MM.1S (cell line): Measurements from ENCODE around the gene CASP9.

Experiments
- DNase-seq: peaks from one replicate; pipeline ENCODE4 v3.0.0-alpha.2; 2015
- H2AFZ ChIP-seq: fragments of 300-600 bp; sonication (generic); 2 replicates; pipeline ENCODE4 v1.6.0; 2016; ENCODE audit warnings: antibody characterized with exemption, low read length
- H3F3A ChIP-seq: fragments of 300-600 bp; sonication (generic); 2 replicates; pipeline ENCODE4 v1.6.1; 2016; ENCODE audit warnings: mild to moderate bottlenecking, antibody characterized with exemption, low read length, moderate library complexity, mixed read lengths; ENCODE audit not compliant: insufficient read depth
- H3K27ac ChIP-seq: fragments of 300-600 bp; sonication (generic); 2 replicates; pipeline ENCODE4 v1.5.1; 2016; ENCODE audit warnings: mild to moderate bottlenecking, low read length
- H3K27me3 ChIP-seq: fragments of 300-600 bp; sonication (generic); replicated peaks from 2 replicates; pipeline ENCODE4 v1.6.0; 2016; ENCODE audit warnings: low read length; ENCODE audit not compliant: insufficient read depth
- H3K36me3 ChIP-seq: fragments of 300-600 bp; sonication (generic); replicated peaks from 2 replicates; pipeline ENCODE4 v1.6.1; 2016; ENCODE audit warnings: mild to moderate bottlenecking, low read length, mixed read lengths; ENCODE audit not compliant: insufficient read depth
- H3K4me1 ChIP-seq: fragments of 300-600 bp; sonication (generic); 2 replicates; pipeline ENCODE4 v1.6.1; 2016; ENCODE audit warnings: low read length, mixed read lengths
- H3K4me2 ChIP-seq: fragments of 300-600 bp; sonication (generic); 2 replicates; pipeline ENCODE4 v1.6.0; 2016; ENCODE audit warnings: low read depth, low read length
- H3K4me3 ChIP-seq: fragments of 300-600 bp; sonication (generic); 2 replicates; pipeline ENCODE4 v1.5.1; 2016; ENCODE audit warnings: low read length, mixed read lengths
- H3K79me2 ChIP-seq: fragments of 300-600 bp; sonication (generic); 2 replicates; pipeline ENCODE4 v1.6.1; 2016; ENCODE audit warnings: mixed run types, low read length, mixed read lengths
- H3K9ac ChIP-seq: fragments of 300-600 bp; sonication (generic); 2 replicates; pipeline ENCODE4 v1.6.1; 2016; ENCODE audit warnings: low read length, mixed read lengths
- H3K9me2 ChIP-seq: fragments of 300-600 bp; sonication (generic); replicated peaks from 2 replicates; pipeline ENCODE4 v1.6.1; 2016; ENCODE audit warnings: mild to moderate bottlenecking, low read length, mixed read lengths; ENCODE audit not compliant: insufficient read depth
- H3K9me3 ChIP-seq: fragments of 300-600 bp; sonication (generic); replicated peaks from 2 replicates; pipeline ENCODE4 v1.6.1; 2016; ENCODE audit warnings: mild to moderate bottlenecking, low read length, mixed read lengths; ENCODE audit not compliant: insufficient read depth
- H4K20me1 ChIP-seq: fragments of 300-600 bp; sonication (generic); 2 replicates; pipeline ENCODE4 v1.6.1; 2016; ENCODE audit warnings: mild to moderate bottlenecking, low read length, moderate library complexity, mixed read lengths; ENCODE audit not compliant: insufficient read depth
- CTCF ChIP-seq: fragments of 300-600 bp; sonication (generic); IDR thresholded peaks from 2 replicates; pipeline ENCODE4 v1.5.1; 2016; ENCODE audit warnings: antibody characterized with exemption, low read length, mixed read lengths
- EZH2 ChIP-seq: fragments of 300-600 bp; sonication (generic); optimal IDR thresholded peaks from 2 replicates; pipeline ENCODE3; 2017; ENCODE audit warnings: low read depth, mild to moderate bottlenecking, antibody characterized with exemption, low read length, mixed read lengths
- EZH2phosphoT487 ChIP-seq: fragments of 300-600 bp; sonication (generic); IDR thresholded peaks from 2 replicates; pipeline ENCODE4 v1.6.1; 2018; ENCODE audit warnings: antibody characterized with exemption, low read length

Gene CASP9

GRCh38 chr1:15570861-15571260 is 46.8 kb upstream of the CASP9 start:
- Histone ChIP-seq H3F3A (peaks cover 29% of the 10 kb centered on the region), H4K20me1 (no peaks in the 10 kb centered on the region), H3K9ac (peak overlapping the region; percentile 68), H3K9me2 (no peaks in the 10 kb centered on the region), H3K36me3 (0 out of 2 replicates have a peak, but pooled peaks cover 7% of the 10 kb centered on the region), H3K79me2 (no peaks in the 10 kb centered on the region), H2AFZ (no peak overlapping the region), H3K4me1 (peaks cover 14% of the 10 kb centered on the region), H3K4me2 (peak overlapping the region; percentile 74; the same call in 1 of the 2 replicates), H3K27me3 (no peaks in the 10 kb centered on the region), H3K9me3 (no peaks in the 10 kb centered on the region), H3K27ac (peak overlapping the region; percentile 97), H3K4me3 (no peak overlapping the region)
- TF ChIP-seq CTCF (no peak), EZH2 (no peak), EZH2phosphoT487 (no peak)
- DNase-seq: no peak

- DNase-seq: no peak
- Histone ChIP-seq H4K20me1 (no peaks in the 10 kb centered on the region), H2AFZ (no peak overlapping the region), H3K9me3 (no peaks in the 10 kb centered on the region), H3K36me3 (0 out of 2 replicates have a peak, but pooled peaks cover 7% of the 10 kb centered on the region), H3K4me1 (peaks cover 14% of the 10 kb centered on the region), H3K4me3 (no peak overlapping the region), H3F3A (peaks cover 28% of the 10 kb centered on the region), H3K27me3 (no peaks in the 10 kb centered on the region), H3K27ac (no peak overlapping the region), H3K4me2 (no peak overlapping the region), H3K79me2 (no peaks in the 10 kb centered on the region), H3K9ac (no peak overlapping the region), H3K9me2 (no peaks in the 10 kb centered on the region)
- no peak for TF ChIP-seq EZH2phosphoT487
- TF ChIP-seq EZH2: no peak
Measured at GRCh38 chr1:15568387-15569073, 44.5 kb upstream of the CASP9 start.

- Histone ChIP-seq H3K36me3 (no peaks in the 10 kb centered on the region), H4K20me1 (no peaks in the 10 kb centered on the region), H3K4me3 (no peak overlapping the region), H3K79me2 (no peaks in the 10 kb centered on the region), H3K4me2 (no peak overlapping the region), H3K9me2 (no peaks in the 10 kb centered on the region), H3K9ac (no peak overlapping the region), H2AFZ (no peak overlapping the region), H3K9me3 (no peaks in the 10 kb centered on the region), H3K4me1 (no peaks in the 10 kb centered on the region), H3K27me3 (no peaks in the 10 kb centered on the region), H3K27ac (no peak overlapping the region), H3F3A (no peaks in the 10 kb centered on the region)
- no peak for DNase-seq
- TF ChIP-seq CTCF (no peak), EZH2phosphoT487 (no peak), EZH2 (no peak)
Measured at GRCh38 chr1:15559189-15559810, 35.3 kb upstream of the CASP9 start.

GRCh38 chr1:15558516-15558915 is 34.5 kb upstream of the CASP9 start:
- no peaks in the 10 kb centered on the region for H4K20me1 ChIP-seq
- no peaks in the 10 kb centered on the region for H3K9me2 ChIP-seq
- no peaks in the 10 kb centered on the region for H3K27me3 ChIP-seq
- no peaks in the 10 kb centered on the region for H3K9me3 ChIP-seq
- no peaks in the 10 kb centered on the region for H3K36me3 ChIP-seq
- no peak overlapping the region for H3K27ac ChIP-seq
- no peak overlapping the region for H2AFZ ChIP-seq
- no peak overlapping the region for H3K9ac ChIP-seq
- no peaks in the 10 kb centered on the region for H3K4me1 ChIP-seq
- TF ChIP-seq EZH2: no peak
- no peak for TF ChIP-seq EZH2phosphoT487
- no peak for TF ChIP-seq CTCF
- H3F3A ChIP-seq: no peaks in the 10 kb centered on the region
- no peak overlapping the region for H3K4me2 ChIP-seq
- no peak for DNase-seq
- H3K4me3 ChIP-seq: no peak overlapping the region
- H3K79me2 ChIP-seq: no peaks in the 10 kb centered on the region
